Middle frontal gyrus (tissue), 1 donor: ENCODE results near the gene TIMMDC1.
"Not testable (repeated sequence)": the region's sequence is repeated elsewhere in the genome, so short reads cannot be mapped to it uniquely, and the experiment has no call there.

ENCODE experiments used
- DNase-seq: peaks from one replicate; pipeline ENCODE4 v3.0.0-alpha.2; 2015; ENCODE audit warnings: low spot score; ENCODE audit errors: extremely low spot score

The TIMMDC1 gene

DNA sequence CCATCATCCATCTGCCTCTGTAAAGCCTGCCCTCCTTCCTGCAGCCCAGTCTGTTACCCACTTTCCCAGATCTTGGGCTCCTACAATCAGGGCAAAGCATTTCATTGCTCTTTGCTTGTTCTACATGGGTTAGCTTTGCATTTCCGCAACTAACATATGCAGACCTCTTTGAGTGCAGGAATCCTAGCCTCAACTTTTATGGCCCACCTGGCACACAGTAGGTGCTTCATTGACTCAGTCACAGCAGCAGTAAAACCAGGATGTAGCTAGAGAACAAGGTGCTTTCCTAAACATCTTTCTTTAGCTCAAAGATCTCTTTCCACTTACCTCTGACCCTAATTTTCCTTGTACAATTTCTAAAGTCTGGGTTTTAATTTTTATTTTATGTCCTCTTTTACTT is 57.6 kb downstream of the TIMMDC1 start:
- no peak for DNase-seq

DNA sequence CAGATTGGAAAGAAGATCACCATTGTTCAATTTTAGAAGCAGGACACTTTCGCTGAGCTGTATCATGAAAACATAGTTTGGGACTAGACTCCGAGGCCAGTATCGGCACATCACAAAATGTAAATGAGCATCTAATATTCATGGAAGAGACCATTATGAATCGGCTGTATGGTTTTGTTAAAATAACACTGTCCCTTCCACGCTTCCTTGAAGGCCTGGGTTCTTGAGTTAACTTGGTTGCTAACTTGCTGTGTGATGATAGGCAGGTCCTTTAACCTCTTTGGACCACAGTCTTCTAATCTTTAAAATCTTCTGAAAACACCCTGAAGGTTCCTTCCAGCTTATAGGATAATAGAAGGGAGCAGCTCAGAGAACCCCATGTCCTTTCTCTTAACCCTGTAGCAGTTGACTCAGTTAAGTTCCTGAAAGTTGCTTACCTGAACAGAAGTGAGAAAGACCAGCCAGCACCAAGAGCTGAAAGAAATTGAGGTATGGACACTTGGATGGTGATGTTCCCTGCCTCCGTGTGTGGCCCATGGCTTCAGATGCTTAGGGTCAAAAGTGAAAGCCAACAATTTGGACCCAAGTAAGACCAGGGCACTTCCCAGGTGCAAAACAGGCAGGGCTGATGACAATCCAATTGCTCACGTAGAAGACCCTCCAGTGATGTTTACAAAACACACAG is 59.0 kb downstream of the TIMMDC1 start:
- no peak for DNase-seq

DNA sequence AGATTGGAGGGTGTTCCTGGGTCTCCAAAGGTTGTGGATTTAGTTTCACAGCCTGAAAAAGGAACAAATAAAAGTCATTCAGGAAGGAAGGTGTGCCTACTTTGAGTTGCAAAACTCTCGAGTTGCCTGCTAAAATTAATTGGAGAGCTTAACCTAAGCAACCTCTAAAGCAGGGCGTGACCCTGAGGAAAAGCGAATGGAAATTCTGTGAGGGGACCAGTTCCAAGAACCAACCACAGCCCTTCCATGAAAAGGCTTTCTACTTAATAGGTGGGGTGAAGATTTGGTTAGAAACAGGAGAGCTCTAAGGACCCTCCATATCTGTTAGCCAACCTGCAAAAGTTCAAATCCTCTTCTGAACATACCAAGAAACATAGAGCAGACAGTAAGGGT is 59.5 kb downstream of the TIMMDC1 start:
- no peak for DNase-seq

- DNase-seq: no peak
Measured at GRCh38 chr3:119558626-119559317, 60.4 kb downstream of the TIMMDC1 start.

GRCh38 chr3:119559441-119559963 is 61.2 kb downstream of the TIMMDC1 start, which contains the start of gene CD80:
Gene CD80 (minus strand): TSS chr3:119559614. CDS start chr3:119557728, 1,886 bp downstream.
- DNase-seq: no peak

- DNase-seq: no peak
Measured at GRCh38 chr3:119560160-119560559, 61.8 kb downstream of the TIMMDC1 start.

DNA sequence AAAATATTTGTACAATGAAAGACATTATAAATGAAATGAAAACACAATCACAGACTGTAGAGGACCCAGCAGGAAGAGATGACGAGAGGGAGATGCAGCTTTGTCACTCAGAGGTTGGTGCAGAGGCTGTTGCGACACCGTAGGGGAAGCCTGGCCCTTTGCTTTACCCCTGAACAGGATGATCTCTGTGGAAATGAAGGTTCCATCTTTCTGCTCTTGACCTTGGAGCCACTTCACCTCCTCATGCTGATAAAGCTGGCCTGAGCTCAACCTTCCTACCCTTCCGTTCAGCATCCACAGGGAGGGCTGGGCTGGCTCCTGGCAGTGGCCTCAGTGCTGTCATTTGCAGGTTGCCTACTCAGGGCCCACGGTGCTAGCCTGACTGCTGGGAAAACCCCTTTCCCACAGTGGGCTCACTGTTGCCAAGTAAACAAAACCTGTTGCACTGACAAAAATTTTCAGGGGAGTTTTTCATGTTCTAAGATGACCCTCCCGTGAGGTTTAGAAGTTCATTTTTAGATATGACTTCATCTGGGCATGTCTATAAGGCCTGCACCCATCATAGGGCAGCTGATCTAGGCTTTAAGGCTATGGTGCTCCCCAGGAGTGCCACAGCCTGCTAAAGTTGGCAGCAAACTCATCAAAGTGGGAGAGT is 64.1 kb downstream of the TIMMDC1 start:
- no peak for DNase-seq

DNA sequence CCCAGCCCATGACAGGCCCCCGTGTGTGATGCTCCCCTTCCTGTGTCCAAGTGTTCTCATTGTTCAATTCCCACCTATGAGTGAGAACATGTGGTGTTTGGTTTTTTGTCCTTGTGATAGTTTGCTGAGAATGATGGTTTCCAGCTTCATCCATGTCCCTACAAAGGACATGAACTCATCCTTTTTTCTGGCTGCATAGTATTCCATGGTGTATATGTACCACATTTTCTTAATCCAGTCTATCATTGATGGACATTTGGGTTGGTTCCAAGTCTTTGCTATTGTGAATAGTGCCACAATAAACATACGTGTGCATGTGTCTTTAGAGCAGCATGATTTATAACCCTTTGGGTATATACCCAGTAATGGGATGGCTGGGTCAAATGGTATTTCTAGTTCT is 65.0 kb downstream of the TIMMDC1 start:
- DNase-seq: not testable (repeated sequence)

- no peak for DNase-seq
Measured at GRCh38 chr3:119569156-119569555, 70.8 kb downstream of the TIMMDC1 start.

- DNase-seq: no peak
Measured at GRCh38 chr3:119570229-119570628, 71.9 kb downstream of the TIMMDC1 start.

GRCh38 chr3:119571230-119571629 is 72.9 kb downstream of the TIMMDC1 start:
- DNase-seq: no peak

DNA sequence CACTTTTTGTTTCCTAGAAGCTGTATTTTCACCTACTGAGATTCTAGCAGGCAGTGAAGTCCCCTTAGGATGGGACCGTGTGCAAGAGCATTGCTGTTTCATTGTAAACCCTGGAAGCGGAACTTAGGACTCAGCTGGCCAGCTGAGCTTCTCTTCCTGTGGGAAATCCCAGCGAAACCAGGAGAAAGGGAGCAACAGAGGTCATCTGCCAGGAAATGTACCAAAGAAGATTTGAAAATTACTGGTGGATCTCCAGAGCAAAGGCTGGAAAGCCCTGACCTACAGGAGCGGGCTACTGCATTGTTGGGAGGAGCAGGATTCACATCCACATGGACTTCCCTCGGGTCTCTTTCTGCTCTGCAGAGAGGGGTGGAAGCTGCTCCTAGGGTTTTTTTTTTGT is 73.3 kb downstream of the TIMMDC1 start:
- DNase-seq: no peak
